HG02678 (cell line): Measurements from ENCODE around the gene RBFOX1.

Experiments
- ATAC-seq: cut with Tn5 transposase; IDR thresholded peaks from one replicate; pipeline ENCODE4 v1.9.1; 2021; ENCODE audit warnings: mild to moderate bottlenecking, moderate library complexity; ENCODE audit not compliant: unreplicated experiment

The RBFOX1 gene

GRCh38 chr16:7581175-7581574, 248.5 kb downstream of the RBFOX1 start:
- no peak for ATAC-seq

GRCh38 chr16:7583396-7583795, 250.8 kb downstream of the RBFOX1 start:
- ATAC-seq: no peak

- ATAC-seq: no peak
These were observed 251.9 kb downstream of the RBFOX1 start for GRCh38 chr16:7584561-7584960.

- no peak for ATAC-seq
These were observed 253.1 kb downstream of the RBFOX1 start for GRCh38 chr16:7585705-7586104.

- ATAC-seq: no peak
These were observed 258.3 kb downstream of the RBFOX1 start for GRCh38 chr16:7590934-7591333.

- ATAC-seq: no peak
These were observed 263.7 kb downstream of the RBFOX1 start for GRCh38 chr16:7596308-7596707.

- no peak for ATAC-seq
These were observed 265.0 kb downstream of the RBFOX1 start for GRCh38 chr16:7597677-7598076.

- ATAC-seq: no peak
These were observed 268.5 kb downstream of the RBFOX1 start for GRCh38 chr16:7601100-7601499.

GRCh38 chr16:7602291-7602950, 269.8 kb downstream of the RBFOX1 start:
- ATAC-seq: no peak

GRCh38 chr16:7605812-7606211, 273.2 kb downstream of the RBFOX1 start:
- ATAC-seq: no peak

GRCh38 chr16:7612671-7613070, 280.0 kb downstream of the RBFOX1 start:
- no peak for ATAC-seq

- no peak for ATAC-seq
These were observed 280.9 kb downstream of the RBFOX1 start for GRCh38 chr16:7613518-7613917.

GRCh38 chr16:7614021-7614795, 281.6 kb downstream of the RBFOX1 start:
- ATAC-seq: no peak

- ATAC-seq: no peak
These were observed 282.9 kb downstream of the RBFOX1 start for GRCh38 chr16:7615565-7615964.

- ATAC-seq: no peak
These were observed 292.5 kb downstream of the RBFOX1 start for GRCh38 chr16:7624871-7625766.

GRCh38 chr16:7628981-7629380, 296.3 kb downstream of the RBFOX1 start:
- ATAC-seq: no peak

GRCh38 chr16:7629571-7629970, 296.9 kb downstream of the RBFOX1 start:
- ATAC-seq: no peak

- ATAC-seq: no peak
These were observed 304.8 kb downstream of the RBFOX1 start for GRCh38 chr16:7637446-7637845.

GRCh38 chr16:7638306-7638705, 305.7 kb downstream of the RBFOX1 start:
- no peak for ATAC-seq

- ATAC-seq: no peak
These were observed 307.7 kb downstream of the RBFOX1 start for GRCh38 chr16:7640334-7640733.

GRCh38 chr16:7644176-7644575, 311.5 kb downstream of the RBFOX1 start:
- no peak for ATAC-seq
